ENCODE data around the gene SCMH1. TPM values are rescaled to one million over a fixed set of nuclear protein-coding genes. Genes with fewer than 3 reads are reported as not detected.

SCMH1 gene
- total and polyA plus RNA-seq, 9 donors: 26.9 to 41.7 (median 32.7) TPM

GRCh38 chr1:40985875-40986274 lies 256.2 kb downstream of the SCMH1 start:
- DNase-seq: no peak
- H3K9me3 ChIP-seq (replicated peaks; ENCODE audit: control insufficient read depth, low read depth, low read length): no peaks in the 10 kb centered on the region
- H3K4me3 ChIP-seq (ENCODE audit: low read length): no peak overlapping the region
- no peak overlapping the region for H3K27ac ChIP-seq (ENCODE audit: low read length)
- 63% methylated on average over 3 of the region's 3 CpGs for WGBS (ENCODE audit: insufficient coverage)
- no peaks in the 10 kb centered on the region for H3K27me3 ChIP-seq (ENCODE audit: control insufficient read depth, insufficient read depth, low read length)
- H3K4me1 ChIP-seq (ENCODE audit: control insufficient read depth, insufficient read depth, low read length): peaks cover 23% of the 10 kb centered on the region
- H3K36me3 ChIP-seq (ENCODE audit: control insufficient read depth, insufficient read depth, low read length): peaks cover 45% of the 10 kb centered on the region

GRCh38 chr1:40985161-40985560 lies 256.9 kb downstream of the SCMH1 start:
- DNase-seq: peak; percentile 63
- 30% methylated on average over 4 of the region's 5 CpGs for WGBS (ENCODE audit: insufficient coverage)
- Histone ChIP-seq H3K4me3 (ENCODE audit: low read length) (no peak overlapping the region), H3K27ac (ENCODE audit: low read length) (peak overlapping the region; percentile 29), H3K9me3 (replicated peaks; ENCODE audit: control insufficient read depth, low read depth, low read length) (no peaks in the 10 kb centered on the region), H3K4me1 (ENCODE audit: control insufficient read depth, insufficient read depth, low read length) (peaks cover 28% of the 10 kb centered on the region), H3K36me3 (ENCODE audit: control insufficient read depth, insufficient read depth, low read length) (peaks cover 39% of the 10 kb centered on the region), H3K27me3 (ENCODE audit: control insufficient read depth, insufficient read depth, low read length) (no peaks in the 10 kb centered on the region)

GRCh38 chr1:40984531-40984930 lies 257.6 kb downstream of the SCMH1 start:
- no peak overlapping the region for H3K27ac ChIP-seq (ENCODE audit: low read length)
- no peak overlapping the region for H3K4me3 ChIP-seq (ENCODE audit: low read length)
- H3K36me3 ChIP-seq (ENCODE audit: control insufficient read depth, insufficient read depth, low read length): peaks cover 35% of the 10 kb centered on the region
- no peaks in the 10 kb centered on the region for H3K9me3 ChIP-seq (replicated peaks; ENCODE audit: control insufficient read depth, low read depth, low read length)
- no CpG with 5 or more reads among the region's 4 CpGs for WGBS (ENCODE audit: insufficient coverage)
- no peak for DNase-seq
- H3K27me3 ChIP-seq (ENCODE audit: control insufficient read depth, insufficient read depth, low read length): no peaks in the 10 kb centered on the region
- H3K4me1 ChIP-seq (ENCODE audit: control insufficient read depth, insufficient read depth, low read length): peaks cover 28% of the 10 kb centered on the region

- WGBS (ENCODE audit: insufficient coverage): no CpG with 5 or more reads among the region's 2 CpGs
- H3K4me3 ChIP-seq (ENCODE audit: low read length): no peak overlapping the region
- H3K36me3 ChIP-seq (ENCODE audit: control insufficient read depth, insufficient read depth, low read length): peaks cover 31% of the 10 kb centered on the region
- no peaks in the 10 kb centered on the region for H3K27me3 ChIP-seq (ENCODE audit: control insufficient read depth, insufficient read depth, low read length)
- H3K27ac ChIP-seq (ENCODE audit: low read length): no peak overlapping the region
- H3K4me1 ChIP-seq (ENCODE audit: control insufficient read depth, insufficient read depth, low read length): peaks cover 31% of the 10 kb centered on the region
- peak; percentile 69 for DNase-seq
- no peaks in the 10 kb centered on the region for H3K9me3 ChIP-seq (replicated peaks; ENCODE audit: control insufficient read depth, low read depth, low read length)
Observed at GRCh38 chr1:40984066-40984465, 258.0 kb downstream of the SCMH1 start.

- WGBS (ENCODE audit: insufficient coverage): no CpG with 5 or more reads among the region's 1 CpG
- Histone ChIP-seq H3K9me3 (replicated peaks; ENCODE audit: control insufficient read depth, low read depth, low read length) (no peaks in the 10 kb centered on the region), H3K4me1 (ENCODE audit: control insufficient read depth, insufficient read depth, low read length) (peaks cover 34% of the 10 kb centered on the region), H3K27ac (ENCODE audit: low read length) (no peak overlapping the region), H3K36me3 (ENCODE audit: control insufficient read depth, insufficient read depth, low read length) (peaks cover 24% of the 10 kb centered on the region), H3K4me3 (ENCODE audit: low read length) (no peak overlapping the region), H3K27me3 (ENCODE audit: control insufficient read depth, insufficient read depth, low read length) (no peaks in the 10 kb centered on the region)
- DNase-seq: no peak
Observed at GRCh38 chr1:40983286-40983685, 258.8 kb downstream of the SCMH1 start.

GRCh38 chr1:40982721-40983120 lies 259.4 kb downstream of the SCMH1 start:
- H3K4me3 ChIP-seq (ENCODE audit: low read length): no peak overlapping the region
- peaks cover 20% of the 10 kb centered on the region for H3K36me3 ChIP-seq (ENCODE audit: control insufficient read depth, insufficient read depth, low read length)
- H3K9me3 ChIP-seq (replicated peaks; ENCODE audit: control insufficient read depth, low read depth, low read length): no peaks in the 10 kb centered on the region
- DNase-seq: peak; percentile 30
- peaks cover 32% of the 10 kb centered on the region for H3K4me1 ChIP-seq (ENCODE audit: control insufficient read depth, insufficient read depth, low read length)
- no peaks in the 10 kb centered on the region for H3K27me3 ChIP-seq (ENCODE audit: control insufficient read depth, insufficient read depth, low read length)
- H3K27ac ChIP-seq (ENCODE audit: low read length): no peak overlapping the region
- WGBS (ENCODE audit: insufficient coverage): 60% methylated on average over 1 of the region's 1 CpG

GRCh38 chr1:40981691-40982448 lies 260.2 kb downstream of the SCMH1 start:
- Histone ChIP-seq H3K27ac (ENCODE audit: low read length) (no peak overlapping the region), H3K9me3 (replicated peaks; ENCODE audit: control insufficient read depth, low read depth, low read length) (no peaks in the 10 kb centered on the region), H3K4me3 (ENCODE audit: low read length) (no peak overlapping the region), H3K27me3 (ENCODE audit: control insufficient read depth, insufficient read depth, low read length) (no peaks in the 10 kb centered on the region), H3K4me1 (ENCODE audit: control insufficient read depth, insufficient read depth, low read length) (peaks cover 26% of the 10 kb centered on the region), H3K36me3 (ENCODE audit: control insufficient read depth, insufficient read depth, low read length) (peaks cover 14% of the 10 kb centered on the region)
- peak; percentile 83 for DNase-seq
- 53% methylated on average over 8 of the region's 14 CpGs for WGBS (ENCODE audit: insufficient coverage)

GRCh38 chr1:40980453-40981121 lies 261.5 kb downstream of the SCMH1 start:
- DNase-seq: peak; percentile 37
- Histone ChIP-seq H3K36me3 (ENCODE audit: control insufficient read depth, insufficient read depth, low read length) (peaks cover 4% of the 10 kb centered on the region), H3K27me3 (ENCODE audit: control insufficient read depth, insufficient read depth, low read length) (no peaks in the 10 kb centered on the region), H3K4me1 (ENCODE audit: control insufficient read depth, insufficient read depth, low read length) (peaks cover 22% of the 10 kb centered on the region), H3K9me3 (replicated peaks; ENCODE audit: control insufficient read depth, low read depth, low read length) (no peaks in the 10 kb centered on the region), H3K27ac (ENCODE audit: low read length) (no peak overlapping the region), H3K4me3 (ENCODE audit: low read length) (peak overlapping the region; percentile 48)
- 10% methylated on average over 26 of the region's 27 CpGs for WGBS (ENCODE audit: insufficient coverage)

GRCh38 chr1:40980068-40980452 lies 262.0 kb downstream of the SCMH1 start:
- peaks cover under 1% of the 10 kb centered on the region for H3K36me3 ChIP-seq (ENCODE audit: control insufficient read depth, insufficient read depth, low read length)
- no peak for DNase-seq
- no peak overlapping the region for H3K27ac ChIP-seq (ENCODE audit: low read length)
- H3K27me3 ChIP-seq (ENCODE audit: control insufficient read depth, insufficient read depth, low read length): no peaks in the 10 kb centered on the region
- H3K4me1 ChIP-seq (ENCODE audit: control insufficient read depth, insufficient read depth, low read length): peaks cover 17% of the 10 kb centered on the region
- WGBS (ENCODE audit: insufficient coverage): under 1% methylated on average over 49 of the region's 50 CpGs
- peak overlapping the region; percentile 48 for H3K4me3 ChIP-seq (ENCODE audit: low read length)
- no peaks in the 10 kb centered on the region for H3K9me3 ChIP-seq (replicated peaks; ENCODE audit: control insufficient read depth, low read depth, low read length)

GRCh38 chr1:40979241-40980067 lies 262.7 kb downstream of the SCMH1 start, which contains the start of gene CTPS1:
Gene CTPS1 (plus strand): TSS chr1:40979696. CDS start chr1:40983291, 3,595 bp downstream.
- no peaks in the 10 kb centered on the region for H3K36me3 ChIP-seq (ENCODE audit: control insufficient read depth, insufficient read depth, low read length)
- peak within 1 kb of the TSS; percentile 78 for H3K4me3 ChIP-seq (ENCODE audit: low read length)
- peaks cover 16% of the 10 kb centered on the region for H3K4me1 ChIP-seq (ENCODE audit: control insufficient read depth, insufficient read depth, low read length)
- under 1% methylated on average over 92 of the region's 96 CpGs for WGBS (ENCODE audit: insufficient coverage)
- no peaks in the 10 kb centered on the region for H3K27me3 ChIP-seq (ENCODE audit: control insufficient read depth, insufficient read depth, low read length)
- H3K27ac ChIP-seq (ENCODE audit: low read length): peak within 1 kb of the TSS; percentile 95
- no peaks in the 10 kb centered on the region for H3K9me3 ChIP-seq (replicated peaks; ENCODE audit: control insufficient read depth, low read depth, low read length)
- DNase-seq: peak; percentile 98

Data from muscle of leg (tissue), 11 donors.